Measurements from ENCODE around the gene APOB.

APOB gene

DNA sequence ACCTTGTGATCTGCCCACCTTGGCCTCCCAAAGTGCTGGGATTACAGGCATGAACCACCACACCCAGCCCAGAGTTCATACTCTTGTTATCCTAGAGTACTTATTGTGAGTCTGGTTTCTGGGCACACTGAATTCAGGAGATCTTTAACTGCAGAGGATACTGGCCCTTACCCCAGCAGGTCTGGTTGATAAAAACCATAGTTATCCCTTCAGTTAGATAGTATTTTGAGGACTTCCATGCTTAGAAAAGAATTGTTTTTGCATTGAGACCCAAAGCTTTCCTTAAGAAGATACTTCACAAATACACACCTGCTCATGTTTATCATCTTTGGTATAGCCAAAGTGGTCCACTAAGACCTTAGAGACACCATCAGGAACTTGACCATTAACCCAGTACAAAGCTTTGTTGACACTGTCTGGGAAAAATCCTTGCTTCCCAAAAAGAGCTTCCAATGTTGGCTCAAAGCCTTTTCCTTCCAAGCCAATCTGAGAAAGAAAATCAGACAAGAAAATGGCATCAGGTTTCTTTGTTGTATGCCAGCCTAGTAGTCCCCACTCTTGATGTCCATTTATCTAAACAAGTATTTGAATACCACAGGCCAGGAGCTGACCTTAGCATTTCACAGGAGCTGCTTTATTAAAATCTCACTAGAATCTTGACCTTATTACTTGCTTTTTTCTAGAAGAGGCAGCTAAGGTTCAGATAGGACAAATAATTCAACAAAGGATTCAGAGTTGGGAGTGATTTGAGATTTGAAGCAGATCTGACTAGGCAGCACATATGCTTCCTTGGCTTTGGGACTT, 17.2 kb downstream of the APOB start:
- H3K9me3 ChIP-seq (ENCODE audit: severe bottlenecking) = no peaks in the 10 kb centered on the region
- no peak for DNase-seq
- no peak overlapping the region for H3K27ac ChIP-seq
- no peaks in the 10 kb centered on the region for H3K36me3 ChIP-seq
- peaks cover 68% of the 10 kb centered on the region for H3K27me3 ChIP-seq (ENCODE audit: insufficient read depth, low read depth, severe bottlenecking)
- TF ChIP-seq, protein P1, sequence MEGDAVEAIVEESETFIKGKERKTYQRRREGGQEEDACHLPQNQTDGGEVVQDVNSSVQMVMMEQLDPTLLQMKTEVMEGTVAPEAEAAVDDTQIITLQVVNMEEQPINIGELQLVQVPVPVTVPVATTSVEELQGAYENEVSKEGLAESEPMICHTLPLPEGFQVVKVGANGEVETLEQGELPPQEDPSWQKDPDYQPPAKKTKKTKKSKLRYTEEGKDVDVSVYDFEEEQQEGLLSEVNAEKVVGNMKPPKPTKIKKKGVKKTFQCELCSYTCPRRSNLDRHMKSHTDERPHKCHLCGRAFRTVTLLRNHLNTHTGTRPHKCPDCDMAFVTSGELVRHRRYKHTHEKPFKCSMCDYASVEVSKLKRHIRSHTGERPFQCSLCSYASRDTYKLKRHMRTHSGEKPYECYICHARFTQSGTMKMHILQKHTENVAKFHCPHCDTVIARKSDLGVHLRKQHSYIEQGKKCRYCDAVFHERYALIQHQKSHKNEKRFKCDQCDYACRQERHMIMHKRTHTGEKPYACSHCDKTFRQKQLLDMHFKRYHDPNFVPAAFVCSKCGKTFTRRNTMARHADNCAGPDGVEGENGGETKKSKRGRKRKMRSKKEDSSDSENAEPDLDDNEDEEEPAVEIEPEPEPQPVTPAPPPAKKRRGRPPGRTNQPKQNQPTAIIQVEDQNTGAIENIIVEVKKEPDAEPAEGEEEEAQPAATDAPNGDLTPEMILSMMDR (IDR thresholded peaks at IDR 0.05; ENCODE audit: low read depth, low read length) = no peak
- no peak overlapping the region for H3K4me3 ChIP-seq (ENCODE audit: low read depth, low read length)

DNA sequence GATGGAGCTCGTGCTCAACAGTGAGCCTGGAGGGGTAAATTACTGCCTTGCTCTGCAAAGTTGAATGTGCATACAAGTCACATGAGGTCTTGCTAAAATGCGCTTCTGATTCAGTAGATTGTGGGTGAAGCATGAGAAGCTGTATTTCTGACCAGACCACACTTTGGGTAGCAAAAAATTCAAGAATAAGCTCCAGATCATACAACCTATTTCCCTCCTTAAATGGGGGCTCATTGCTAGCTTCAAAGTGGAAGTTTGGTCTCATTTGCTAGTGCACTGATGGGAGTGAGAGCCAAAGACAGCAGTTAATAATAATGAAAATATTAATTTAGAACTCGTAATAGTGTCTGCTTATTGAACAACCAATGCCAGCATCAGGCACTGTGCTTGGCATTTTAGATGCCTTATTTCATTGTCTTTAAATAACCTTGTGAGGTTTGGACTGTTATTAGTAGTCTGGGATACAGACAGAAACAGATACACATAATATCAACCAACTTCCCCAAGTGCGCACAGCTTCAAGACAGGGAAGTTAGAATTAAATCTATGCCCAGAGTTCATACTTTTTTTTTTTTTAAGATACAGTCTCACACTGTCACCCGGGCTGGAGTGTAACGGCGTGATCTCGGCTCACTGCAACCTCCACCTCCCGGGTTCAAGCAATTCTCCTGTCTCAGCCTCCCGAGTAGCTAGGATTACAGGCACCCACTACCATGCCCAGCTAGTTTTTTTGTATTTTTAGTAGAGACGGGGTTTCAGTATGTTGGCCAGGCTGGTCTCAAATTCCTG, 18.0 kb downstream of the APOB start:
- TF ChIP-seq, protein P1 (IDR thresholded peaks at IDR 0.05; ENCODE audit: low read depth, low read length) = no peak

DNA sequence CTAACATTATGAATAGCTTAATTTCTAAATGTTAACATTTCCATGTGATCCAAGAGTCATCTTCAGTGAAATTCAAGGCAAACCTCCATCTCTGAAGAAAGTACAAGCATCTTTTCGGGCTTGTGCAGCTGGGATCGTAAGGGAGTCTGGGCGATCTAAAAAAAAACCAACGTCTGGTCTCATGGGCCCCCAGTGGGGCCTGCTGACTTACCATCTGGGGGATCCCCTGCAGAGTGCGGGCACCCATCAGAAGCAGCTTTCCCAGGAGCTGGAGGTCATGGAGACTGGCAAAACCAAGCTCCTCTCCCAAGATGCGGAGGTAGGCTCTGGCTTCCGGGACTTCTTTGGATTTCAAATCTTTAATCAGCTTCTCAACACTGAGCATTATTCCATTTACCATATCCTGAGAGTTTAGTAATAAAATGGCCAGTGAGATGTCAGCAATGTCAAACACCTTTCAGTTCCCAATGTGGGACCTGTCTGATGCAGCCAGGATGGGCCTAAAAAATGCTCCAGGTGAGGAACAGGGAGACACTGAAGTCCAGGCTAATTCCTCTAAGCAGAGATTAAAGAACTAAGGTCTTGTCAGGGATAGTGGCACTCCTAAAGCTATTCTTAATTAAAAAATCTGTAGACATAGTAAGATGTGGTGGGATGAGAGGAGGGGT, 19.0 kb downstream of the APOB start:
- no peak overlapping the region for H3K27ac ChIP-seq
- TF ChIP-seq, protein P1 (IDR thresholded peaks at IDR 0.05; ENCODE audit: low read depth, low read length) = no peak

More for the DNA sequence above, 18.0 kb downstream of the APOB start:
- Histone ChIP-seq H3K36me3 (no peaks in the 10 kb centered on the region), H3K4me3 (ENCODE audit: low read depth, low read length) (no peak overlapping the region), H3K9me3 (ENCODE audit: severe bottlenecking) (no peaks in the 10 kb centered on the region), H3K27ac (no peak overlapping the region), H3K27me3 (ENCODE audit: insufficient read depth, low read depth, severe bottlenecking) (peaks cover 72% of the 10 kb centered on the region)
- no peak for DNase-seq

DNA sequence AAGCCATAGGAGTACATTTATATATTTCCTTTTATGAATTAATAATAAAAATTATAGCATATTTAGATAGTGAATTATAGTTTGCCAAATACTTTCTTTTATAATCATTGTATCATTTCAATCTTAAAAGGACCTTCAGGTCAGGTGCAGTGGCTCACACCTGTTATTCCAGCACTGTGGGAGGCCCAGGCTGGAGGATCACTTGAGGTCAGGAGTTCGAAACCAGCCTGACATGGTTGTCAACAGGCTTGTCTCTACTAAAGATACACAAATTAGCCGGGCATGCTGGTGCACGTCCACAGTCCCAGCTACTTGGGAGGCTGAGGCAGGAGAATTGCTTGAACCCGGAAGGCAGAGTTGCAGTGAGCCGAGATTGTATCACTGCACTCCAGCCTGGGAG, 19.7 kb downstream of the APOB start:
- H3K4me3 ChIP-seq (ENCODE audit: low read depth, low read length) = no peak overlapping the region
- peaks cover 62% of the 10 kb centered on the region for H3K27me3 ChIP-seq (ENCODE audit: insufficient read depth, low read depth, severe bottlenecking)
- H3K9me3 ChIP-seq (ENCODE audit: severe bottlenecking) = no peaks in the 10 kb centered on the region
- TF ChIP-seq, protein P1 (IDR thresholded peaks at IDR 0.05; ENCODE audit: low read depth, low read length) = no peak
- no peak for DNase-seq
- H3K27ac ChIP-seq = no peak overlapping the region
- no peaks in the 10 kb centered on the region for H3K36me3 ChIP-seq

More for the DNA sequence above, 19.0 kb downstream of the APOB start:
- H3K9me3 ChIP-seq (ENCODE audit: severe bottlenecking) = no peaks in the 10 kb centered on the region
- peaks cover 68% of the 10 kb centered on the region for H3K27me3 ChIP-seq (ENCODE audit: insufficient read depth, low read depth, severe bottlenecking)
- no peak overlapping the region for H3K4me3 ChIP-seq (ENCODE audit: low read depth, low read length)
- no peak for DNase-seq
- no peaks in the 10 kb centered on the region for H3K36me3 ChIP-seq

DNA sequence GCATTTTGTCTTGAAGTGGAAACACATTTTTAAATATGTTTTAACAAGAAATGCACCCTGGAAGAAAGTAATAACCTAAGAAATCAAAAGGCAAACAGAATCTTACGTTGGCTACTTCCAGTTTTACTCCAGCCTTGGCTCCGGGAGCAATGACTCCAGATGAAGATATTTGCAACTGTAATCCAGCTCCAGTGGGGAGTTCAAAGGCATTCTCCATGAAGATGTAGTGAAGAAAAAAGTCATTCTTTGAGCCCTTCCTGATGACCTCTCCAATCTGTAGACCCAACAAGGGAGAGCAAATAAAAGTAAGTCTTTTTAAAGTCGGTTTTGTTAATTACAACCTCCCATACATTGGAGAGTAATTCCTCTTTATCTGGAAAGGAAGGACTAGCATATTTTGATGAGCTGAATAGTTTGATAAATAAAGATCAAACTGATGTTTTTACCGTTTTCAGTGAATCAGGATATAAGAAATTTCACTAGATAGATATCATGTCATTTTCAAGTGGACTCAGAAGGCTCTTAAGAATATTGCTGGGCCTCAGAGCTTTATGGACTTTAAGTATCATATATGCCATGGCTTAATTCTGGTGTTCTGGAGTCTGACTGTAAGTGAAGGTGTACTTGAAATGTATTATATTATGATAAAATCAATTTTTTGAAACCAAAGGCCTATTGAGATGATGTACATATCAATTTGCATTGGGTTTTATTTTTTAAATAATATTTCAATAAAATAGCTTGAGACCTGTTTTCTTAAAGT, 20.3 kb downstream of the APOB start:
- peaks cover 62% of the 10 kb centered on the region for H3K27me3 ChIP-seq (ENCODE audit: insufficient read depth, low read depth, severe bottlenecking)
- TF ChIP-seq, protein P1 (IDR thresholded peaks at IDR 0.05; ENCODE audit: low read depth, low read length) = no peak
- no peaks in the 10 kb centered on the region for H3K36me3 ChIP-seq
- no peaks in the 10 kb centered on the region for H3K9me3 ChIP-seq (ENCODE audit: severe bottlenecking)
- no peak overlapping the region for H3K27ac ChIP-seq
- no peak for DNase-seq
- no peak overlapping the region for H3K4me3 ChIP-seq (ENCODE audit: low read depth, low read length)
